Glomerular visceral epithelial cell (primary cell): ENCODE data around the gene RAPGEF1.

Source experiments
- DNase-seq: peaks from one replicate; pipeline ENCODE4 v3.0.0-alpha.2; 2016; ENCODE audit errors: extremely low spot score

Gene RAPGEF1

GRCh38 chr9:131605770-131606590, 133.9 kb downstream of the RAPGEF1 start:
- DNase-seq: no peak

- DNase-seq: no peak
These were observed 136.0 kb downstream of the RAPGEF1 start for GRCh38 chr9:131603711-131604439.

DNA sequence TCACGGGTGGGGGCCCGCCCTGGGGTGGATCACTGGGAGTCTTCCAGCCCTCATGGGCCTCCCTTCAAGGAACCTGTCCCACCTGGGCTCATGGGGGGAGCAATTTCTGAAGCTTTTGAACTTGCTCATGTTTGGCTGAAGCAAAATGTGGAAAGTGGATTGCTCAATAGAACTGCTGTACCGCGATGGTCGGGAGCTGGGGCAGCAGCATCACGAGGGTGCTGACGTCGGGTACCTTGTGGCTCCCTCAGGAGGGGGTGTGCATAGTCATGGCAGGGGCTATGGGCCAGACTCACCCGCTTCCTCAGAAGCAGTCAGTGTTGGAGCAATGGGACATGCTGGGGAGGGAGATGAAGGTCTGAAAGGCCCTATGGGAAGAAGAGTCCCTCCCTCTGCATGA, 136.7 kb downstream of the RAPGEF1 start:
- no peak for DNase-seq

- no peak for DNase-seq
These were observed 138.1 kb downstream of the RAPGEF1 start for GRCh38 chr9:131601683-131602181.

DNA sequence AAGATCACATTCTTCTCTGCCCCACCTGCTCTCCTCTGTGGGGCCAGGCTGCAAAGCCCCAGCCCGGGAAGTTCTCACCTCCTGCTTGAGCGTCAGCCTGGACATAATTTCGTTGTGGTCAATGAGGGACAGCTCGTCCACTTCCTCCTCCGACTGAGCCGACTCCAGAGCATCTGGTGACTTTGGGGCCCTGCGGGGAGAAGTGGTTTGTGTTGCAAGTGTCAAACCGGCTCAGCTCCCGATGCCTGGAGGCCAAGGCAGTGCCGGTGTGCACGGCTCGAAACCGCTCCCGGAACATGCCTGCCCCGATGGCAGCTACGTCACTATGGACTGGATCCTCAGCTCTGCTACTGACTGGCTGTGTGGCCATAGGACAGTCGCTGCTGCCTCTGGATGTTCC, 141.8 kb downstream of the RAPGEF1 start:
- DNase-seq: no peak

- DNase-seq: no peak
These were observed 142.6 kb downstream of the RAPGEF1 start for GRCh38 chr9:131597246-131597645.

GRCh38 chr9:131596430-131596743, 143.5 kb downstream of the RAPGEF1 start:
- DNase-seq: no peak

DNA sequence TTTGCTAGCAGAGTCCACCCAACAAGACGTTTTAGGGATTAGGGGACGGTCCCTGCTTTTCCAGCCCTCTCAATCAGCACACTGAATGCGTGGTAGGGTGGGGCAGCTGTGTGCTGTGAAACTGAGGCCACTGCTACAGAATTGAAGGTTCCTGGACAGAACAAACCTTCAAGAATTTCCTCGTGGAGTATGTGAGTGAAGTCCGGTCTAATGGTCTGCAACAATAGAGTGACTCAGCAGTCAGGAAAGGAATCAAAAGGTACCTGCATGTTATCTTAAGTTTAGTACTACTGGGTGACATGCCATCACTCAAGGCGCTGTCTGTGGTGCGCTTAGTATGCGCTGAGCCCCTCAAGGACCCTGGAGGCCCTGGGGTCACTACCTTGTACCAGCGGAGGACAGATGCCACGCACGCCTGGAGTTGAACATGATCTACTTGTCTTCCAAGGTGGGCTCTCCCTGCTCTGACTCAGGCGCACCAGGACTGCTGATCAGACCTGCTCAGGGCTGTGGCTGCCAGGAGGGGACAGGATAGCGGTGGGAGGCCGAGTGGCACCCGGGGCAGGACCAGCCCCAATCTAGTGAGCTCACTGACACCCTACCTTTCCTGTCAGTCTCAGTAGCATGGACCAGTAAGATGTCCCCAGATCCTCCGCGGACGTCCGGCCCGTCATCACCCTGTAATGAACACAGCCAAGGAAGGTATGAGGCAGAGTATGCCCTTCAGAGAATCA, 144.0 kb downstream of the RAPGEF1 start:
- no peak for DNase-seq

GRCh38 chr9:131594906-131595665, 144.8 kb downstream of the RAPGEF1 start:
- DNase-seq: no peak

- DNase-seq: no peak
These were observed 145.8 kb downstream of the RAPGEF1 start for GRCh38 chr9:131593936-131594665.

GRCh38 chr9:131593091-131593820, 146.6 kb downstream of the RAPGEF1 start:
- DNase-seq: peak; percentile 17

- DNase-seq: no peak
These were observed 148.0 kb downstream of the RAPGEF1 start for GRCh38 chr9:131591845-131592208.

DNA sequence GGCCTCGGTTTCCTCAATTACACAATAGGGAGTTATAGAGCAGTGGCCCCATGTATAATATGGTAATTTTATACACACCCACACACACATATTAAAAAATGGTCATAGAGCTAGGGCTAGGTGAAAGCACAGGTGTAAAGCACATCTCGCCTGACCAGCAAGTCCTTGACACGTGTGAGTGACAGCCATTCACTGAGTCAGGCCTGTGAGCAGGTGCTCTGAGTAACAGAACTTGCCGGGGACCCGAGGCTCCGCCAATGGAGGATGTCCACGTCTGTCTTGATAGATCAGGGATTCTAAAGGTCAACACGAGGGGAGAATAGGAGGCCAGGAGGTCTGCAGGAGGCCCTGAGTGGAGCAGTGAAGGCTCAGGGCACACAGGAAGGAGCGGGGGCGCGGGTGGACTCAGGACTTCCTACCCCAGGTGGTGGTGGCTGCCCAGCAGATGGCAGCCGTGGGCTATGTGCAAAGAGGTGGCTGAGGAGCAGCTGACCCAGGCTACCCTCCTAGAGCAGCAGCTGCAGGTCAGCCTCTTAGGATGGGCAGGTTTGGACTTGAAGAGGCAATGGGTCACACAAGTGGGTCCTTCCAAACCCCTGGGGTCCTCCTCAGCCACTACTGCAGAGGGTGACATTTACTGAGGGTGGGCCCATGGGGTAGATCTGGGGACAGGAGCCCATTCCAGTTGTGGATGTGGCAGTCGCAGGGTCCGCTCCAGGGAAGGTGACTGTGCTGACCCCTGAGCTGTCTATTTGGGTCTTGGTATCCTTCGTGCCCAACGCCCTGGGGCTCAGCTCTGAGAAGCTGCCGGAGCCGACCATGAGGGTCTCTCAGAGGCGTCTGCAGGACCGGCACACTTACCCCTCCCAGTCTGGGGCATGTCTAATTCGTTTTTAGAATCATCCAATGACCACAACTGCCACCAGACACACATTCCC, 148.7 kb downstream of the RAPGEF1 start:
- DNase-seq: peak; percentile 83

DNA sequence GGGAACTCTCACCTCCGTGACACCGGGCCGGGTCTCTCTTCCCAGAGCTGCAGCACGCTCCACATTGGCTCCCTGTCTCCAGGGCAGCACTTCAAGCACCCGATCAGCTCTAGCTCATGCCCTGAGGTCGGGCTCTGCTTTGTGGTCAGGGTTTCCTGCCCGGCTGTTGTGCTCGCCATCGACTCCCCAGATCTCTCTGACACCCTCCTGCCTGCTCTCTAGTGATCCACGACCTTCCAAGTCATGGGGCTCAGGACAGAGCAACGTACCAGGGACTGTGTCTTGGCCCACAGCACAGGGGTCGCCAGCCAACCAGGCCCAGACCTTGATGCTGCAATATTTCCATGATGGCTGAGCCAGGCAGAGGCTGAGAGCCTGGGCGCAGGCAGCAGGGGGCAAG, 149.4 kb downstream of the RAPGEF1 start:
- DNase-seq: no peak

DNA sequence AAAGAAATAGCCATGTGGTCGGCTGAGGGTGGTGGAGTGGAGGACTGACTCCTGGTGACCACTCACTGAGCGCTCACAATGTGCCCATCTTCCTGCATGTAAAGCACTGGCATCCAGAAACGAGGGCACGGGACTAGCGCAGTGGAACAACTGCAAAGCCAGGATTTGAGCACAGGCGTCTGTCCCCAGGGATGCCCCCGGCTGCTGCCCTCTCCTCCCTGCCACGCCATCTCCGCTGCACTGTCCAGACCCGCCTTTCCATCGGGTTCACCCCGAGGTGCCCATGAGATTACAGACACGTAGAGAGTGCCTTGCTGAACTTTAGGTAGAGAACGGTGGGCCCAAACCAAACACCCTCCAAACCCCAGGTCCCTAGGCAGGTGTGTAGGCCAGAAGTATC, 149.9 kb downstream of the RAPGEF1 start:
- no peak for DNase-seq

GRCh38 chr9:131589124-131589711, 150.7 kb downstream of the RAPGEF1 start:
- no peak for DNase-seq

GRCh38 chr9:131588396-131588795, 151.5 kb downstream of the RAPGEF1 start:
- no peak for DNase-seq

- DNase-seq: no peak
These were observed 152.0 kb downstream of the RAPGEF1 start for GRCh38 chr9:131587906-131588305.

DNA sequence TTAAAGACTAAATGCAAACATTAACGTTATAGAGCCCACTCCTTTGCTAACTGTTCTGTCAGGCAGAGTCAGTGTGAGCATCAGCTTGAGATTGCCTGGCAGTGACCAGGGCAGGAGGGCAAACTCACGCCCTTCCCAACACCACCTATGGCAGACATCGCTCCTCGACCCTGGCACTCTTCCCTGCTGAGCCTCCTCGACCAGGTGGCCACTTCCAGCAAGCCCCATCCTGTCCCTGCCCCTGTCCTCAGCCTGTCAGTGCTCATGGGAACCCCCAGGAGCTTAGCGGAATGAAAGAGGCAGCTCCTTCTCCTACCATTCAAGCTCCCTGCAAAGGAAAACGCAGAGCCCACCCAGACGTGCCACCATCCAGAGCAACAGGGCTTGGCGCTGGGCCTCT, 152.5 kb downstream of the RAPGEF1 start:
- DNase-seq: no peak
